C4-2B (cell line): Measurements from ENCODE around the gene PRKG2.

ENCODE experiments used
- H3K27ac ChIP-seq: fragments of 450-650 bp; 2 replicates; pipeline ENCODE4 v1.5.1; 2017
- ZFX ChIP-seq: fragments of 450-650 bp; IDR thresholded peaks from 2 replicates; pipeline ENCODE4 v1.6.1; 2017
- TF ChIP-seq, protein P1 (sequence below): fragments of 450-650 bp; conservative IDR thresholded peaks from 2 replicates; pipeline ENCODE4 v1.5.1; 2017; ENCODE audit warnings: mild to moderate bottlenecking

PRKG2 gene

DNA sequence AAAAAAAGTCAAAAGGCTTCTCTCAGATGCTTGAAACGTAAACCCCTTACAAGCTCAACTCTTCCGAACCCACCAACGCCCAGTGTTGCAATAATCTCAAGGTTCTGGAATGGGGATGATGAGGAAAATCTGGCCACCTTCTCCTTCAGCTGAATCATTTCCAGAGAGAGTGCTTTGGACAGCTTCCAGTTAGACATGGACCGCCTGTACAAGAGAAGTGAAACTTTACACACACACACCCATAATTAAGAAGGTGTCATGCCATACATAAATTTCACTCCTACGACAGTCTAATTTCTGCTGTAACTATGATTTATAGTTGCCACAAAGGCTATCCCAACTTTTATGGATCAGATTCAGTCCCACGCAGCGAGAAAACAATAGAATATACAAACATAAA lies 72.3 kb downstream of the PRKG2 start:
- H3K27ac ChIP-seq = no peak overlapping the region
- TF ChIP-seq ZFX = no peak
- TF ChIP-seq, protein P1, sequence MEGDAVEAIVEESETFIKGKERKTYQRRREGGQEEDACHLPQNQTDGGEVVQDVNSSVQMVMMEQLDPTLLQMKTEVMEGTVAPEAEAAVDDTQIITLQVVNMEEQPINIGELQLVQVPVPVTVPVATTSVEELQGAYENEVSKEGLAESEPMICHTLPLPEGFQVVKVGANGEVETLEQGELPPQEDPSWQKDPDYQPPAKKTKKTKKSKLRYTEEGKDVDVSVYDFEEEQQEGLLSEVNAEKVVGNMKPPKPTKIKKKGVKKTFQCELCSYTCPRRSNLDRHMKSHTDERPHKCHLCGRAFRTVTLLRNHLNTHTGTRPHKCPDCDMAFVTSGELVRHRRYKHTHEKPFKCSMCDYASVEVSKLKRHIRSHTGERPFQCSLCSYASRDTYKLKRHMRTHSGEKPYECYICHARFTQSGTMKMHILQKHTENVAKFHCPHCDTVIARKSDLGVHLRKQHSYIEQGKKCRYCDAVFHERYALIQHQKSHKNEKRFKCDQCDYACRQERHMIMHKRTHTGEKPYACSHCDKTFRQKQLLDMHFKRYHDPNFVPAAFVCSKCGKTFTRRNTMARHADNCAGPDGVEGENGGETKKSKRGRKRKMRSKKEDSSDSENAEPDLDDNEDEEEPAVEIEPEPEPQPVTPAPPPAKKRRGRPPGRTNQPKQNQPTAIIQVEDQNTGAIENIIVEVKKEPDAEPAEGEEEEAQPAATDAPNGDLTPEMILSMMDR = no peak

DNA sequence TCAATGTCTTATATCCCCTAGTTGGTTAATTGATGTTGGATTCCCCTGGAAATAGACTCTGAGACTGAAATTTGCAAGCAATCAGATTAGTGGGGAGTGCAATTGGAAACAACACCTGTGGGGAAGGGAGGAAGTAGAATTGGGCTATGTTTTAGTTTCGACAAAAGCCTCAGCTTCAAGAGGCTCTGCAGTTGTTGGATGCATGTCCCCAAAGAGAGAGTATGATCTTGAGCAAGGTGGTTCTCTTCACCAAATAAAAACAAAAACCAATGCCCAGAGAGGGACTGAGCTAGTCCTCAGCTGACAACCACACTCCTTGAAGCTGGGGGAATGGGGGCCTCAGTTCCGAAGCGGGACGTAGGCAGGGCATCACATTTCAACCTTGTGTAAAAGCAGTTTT lies 77.1 kb downstream of the PRKG2 start:
- TF ChIP-seq, protein P1 = no peak
- TF ChIP-seq ZFX = no peak
- no peak overlapping the region for H3K27ac ChIP-seq

DNA sequence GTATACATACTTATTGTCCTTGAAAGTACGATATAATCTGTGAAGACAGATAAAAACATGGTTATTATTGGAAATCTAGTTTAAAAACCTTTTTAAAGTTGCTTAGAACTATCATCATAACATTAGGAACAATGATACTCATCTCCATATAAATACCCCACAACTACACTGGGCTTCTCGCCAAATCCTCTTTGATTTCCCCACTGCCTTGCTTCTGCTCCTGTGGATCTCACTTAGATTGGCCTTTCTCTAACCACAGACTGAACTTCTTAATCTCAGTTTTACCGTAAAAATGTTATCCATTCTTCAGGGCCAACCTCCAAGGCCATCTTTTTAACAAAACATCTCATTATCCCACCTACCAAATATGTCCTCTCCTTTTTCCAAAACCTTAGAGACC lies 77.6 kb downstream of the PRKG2 start:
- no peak overlapping the region for H3K27ac ChIP-seq
- TF ChIP-seq, protein P1 = no peak
- TF ChIP-seq ZFX = no peak

DNA sequence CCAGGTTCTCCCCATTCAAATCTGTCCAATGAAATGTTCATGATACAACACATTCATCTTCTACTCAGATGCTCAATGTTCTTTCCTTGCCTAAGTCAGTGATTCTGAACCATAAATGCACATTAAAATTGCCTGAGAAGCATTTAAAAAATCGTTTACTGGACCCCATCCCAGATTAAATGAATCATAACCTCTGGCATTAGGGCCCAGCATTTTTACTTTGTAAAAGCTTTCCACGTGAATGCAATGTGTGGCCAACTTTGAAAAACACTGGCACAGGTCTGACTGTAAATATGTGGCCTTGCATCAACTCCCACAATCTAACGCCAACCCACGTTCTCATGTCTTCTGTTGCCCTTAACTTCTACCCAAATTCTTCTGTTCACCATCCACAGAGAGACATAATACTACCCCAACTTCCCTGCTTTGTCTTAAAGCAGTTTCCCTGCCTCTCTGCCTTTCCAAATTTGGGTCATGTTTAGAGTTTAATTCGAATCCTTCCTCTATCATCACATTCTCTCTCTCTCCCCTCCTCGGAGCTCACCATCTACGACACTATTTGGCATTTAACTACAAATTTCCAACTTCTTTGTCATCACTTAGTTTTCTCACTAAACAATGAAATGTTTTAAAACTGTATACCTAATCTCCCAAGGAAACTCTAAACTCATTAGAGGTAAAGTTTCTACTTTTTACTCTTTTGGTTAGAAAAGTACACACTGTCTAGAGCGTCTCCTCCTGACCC lies 78.7 kb downstream of the PRKG2 start:
- TF ChIP-seq ZFX = no peak
- TF ChIP-seq, protein P1 = no peak
- H3K27ac ChIP-seq = no peak overlapping the region

DNA sequence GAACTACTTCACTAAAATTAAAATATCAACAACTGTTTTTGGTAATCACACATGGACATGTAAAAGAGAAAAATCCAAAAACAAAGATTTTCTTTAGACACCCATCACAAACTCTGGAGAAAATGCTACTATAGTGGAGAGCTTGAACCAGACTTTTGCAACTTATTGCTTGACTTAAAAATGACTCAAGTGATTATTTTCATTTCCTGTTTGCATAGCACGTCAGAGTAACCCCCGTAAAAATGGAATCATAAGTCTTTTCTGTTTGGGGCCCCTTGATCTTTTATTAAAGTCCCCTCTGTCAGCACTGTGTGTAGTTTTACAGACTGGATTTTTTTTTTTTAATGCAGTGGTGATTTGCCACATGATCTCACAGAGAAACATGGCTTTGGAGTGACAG lies 79.5 kb downstream of the PRKG2 start:
- no peak overlapping the region for H3K27ac ChIP-seq
- no peak for TF ChIP-seq ZFX
- TF ChIP-seq, protein P1 = no peak

DNA sequence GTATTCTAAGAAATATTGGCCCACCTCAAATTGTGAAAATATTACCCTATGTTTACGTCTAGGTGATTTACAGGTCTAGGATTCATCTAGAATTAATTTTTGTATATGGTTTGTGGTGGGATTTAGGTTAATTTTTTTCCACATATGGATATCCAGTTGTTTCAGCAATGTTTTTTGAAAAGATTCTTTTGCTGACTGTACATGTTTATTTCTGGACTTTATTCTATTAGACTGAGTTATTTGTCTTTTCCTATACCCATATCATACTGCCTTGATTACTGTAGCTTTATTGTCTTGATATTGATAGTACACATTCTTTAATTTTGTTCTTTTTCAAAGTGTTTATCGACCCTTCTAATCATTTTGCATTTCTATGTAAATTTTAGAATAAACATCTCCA lies 83.5 kb downstream of the PRKG2 start:
- TF ChIP-seq, protein P1 = no peak
- TF ChIP-seq ZFX = no peak

DNA sequence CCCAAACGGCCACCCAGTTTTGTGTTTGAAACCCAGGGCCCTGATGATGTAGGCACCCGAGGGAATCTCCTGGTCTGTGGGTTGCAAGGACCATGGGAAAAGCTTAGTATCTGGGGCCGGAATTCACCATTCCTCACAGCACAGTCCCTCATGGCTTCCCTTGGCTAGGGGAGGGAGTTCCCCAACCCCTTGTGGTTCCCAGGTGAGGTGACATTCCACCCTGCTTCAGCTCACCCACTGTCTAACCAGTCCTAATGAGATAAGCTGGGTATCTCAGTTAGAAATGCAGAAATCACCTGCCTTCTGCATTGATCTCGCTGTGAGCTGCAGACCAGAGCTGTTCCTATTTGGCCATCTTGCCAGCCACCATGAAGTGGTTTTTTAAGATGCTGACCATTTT lies 84.0 kb downstream of the PRKG2 start:
- no peak overlapping the region for H3K27ac ChIP-seq
- TF ChIP-seq, protein P1 = no peak
- no peak for TF ChIP-seq ZFX

More for the DNA sequence above, 83.5 kb downstream of the PRKG2 start:
- H3K27ac ChIP-seq = no peak overlapping the region
